PFSK-1 (cell line): Measurements from ENCODE around the gene UGP2.

Experiments used
- FOXP2 ChIP-seq: optimal IDR thresholded peaks from 2 replicates; pipeline ENCODE3; 2011; ENCODE audit warnings: borderline replicate concordance, control low read depth, inconsistent platforms; ENCODE audit not compliant: insufficient read depth; ENCODE audit errors: extremely low read length, extremely low read depth
- POLR2AphosphoS5 ChIP-seq: IDR thresholded peaks from 2 replicates; pipeline ENCODE4 v1.6.1; 2012; ENCODE audit warnings: low read depth, mild to moderate bottlenecking, control low read depth, low read length, moderate library complexity
- SIN3A ChIP-seq: IDR thresholded peaks from 2 replicates; pipeline ENCODE4 v1.6.1; 2012; ENCODE audit warnings: mild to moderate bottlenecking, low read length, moderate library complexity, borderline replicate concordance; ENCODE audit not compliant: insufficient read depth
- TAF1 ChIP-seq: IDR thresholded peaks from 2 replicates; pipeline ENCODE4 v1.6.1; 2012; ENCODE audit warnings: low read length, control low read depth, borderline replicate concordance; ENCODE audit not compliant: insufficient read depth
- TF ChIP-seq, protein P1 (sequence below), 2 experiments: IDR thresholded peaks; 2 replicates each; pipeline versions ENCODE4 v1.6.1 to v1.8.0; 2011 to 2012; ENCODE audit warnings: low read depth in 2 of 2, low read length in 2 of 2, control low read depth in 1 of 2, inconsistent platforms in 1 of 2, mild to moderate bottlenecking in 1 of 2, moderate library complexity in 1 of 2; ENCODE audit not compliant: insufficient read depth in 1 of 2

UGP2 gene

GRCh38 chr2:63890678-63891077 lies 49.0 kb downstream of the UGP2 start:
- TF ChIP-seq TAF1 (no peak), SIN3A (no peak), POLR2AphosphoS5 (no peak; the same call in 1 of the 2 replicates), FOXP2 (no peak)
- TF ChIP-seq, protein P1, sequence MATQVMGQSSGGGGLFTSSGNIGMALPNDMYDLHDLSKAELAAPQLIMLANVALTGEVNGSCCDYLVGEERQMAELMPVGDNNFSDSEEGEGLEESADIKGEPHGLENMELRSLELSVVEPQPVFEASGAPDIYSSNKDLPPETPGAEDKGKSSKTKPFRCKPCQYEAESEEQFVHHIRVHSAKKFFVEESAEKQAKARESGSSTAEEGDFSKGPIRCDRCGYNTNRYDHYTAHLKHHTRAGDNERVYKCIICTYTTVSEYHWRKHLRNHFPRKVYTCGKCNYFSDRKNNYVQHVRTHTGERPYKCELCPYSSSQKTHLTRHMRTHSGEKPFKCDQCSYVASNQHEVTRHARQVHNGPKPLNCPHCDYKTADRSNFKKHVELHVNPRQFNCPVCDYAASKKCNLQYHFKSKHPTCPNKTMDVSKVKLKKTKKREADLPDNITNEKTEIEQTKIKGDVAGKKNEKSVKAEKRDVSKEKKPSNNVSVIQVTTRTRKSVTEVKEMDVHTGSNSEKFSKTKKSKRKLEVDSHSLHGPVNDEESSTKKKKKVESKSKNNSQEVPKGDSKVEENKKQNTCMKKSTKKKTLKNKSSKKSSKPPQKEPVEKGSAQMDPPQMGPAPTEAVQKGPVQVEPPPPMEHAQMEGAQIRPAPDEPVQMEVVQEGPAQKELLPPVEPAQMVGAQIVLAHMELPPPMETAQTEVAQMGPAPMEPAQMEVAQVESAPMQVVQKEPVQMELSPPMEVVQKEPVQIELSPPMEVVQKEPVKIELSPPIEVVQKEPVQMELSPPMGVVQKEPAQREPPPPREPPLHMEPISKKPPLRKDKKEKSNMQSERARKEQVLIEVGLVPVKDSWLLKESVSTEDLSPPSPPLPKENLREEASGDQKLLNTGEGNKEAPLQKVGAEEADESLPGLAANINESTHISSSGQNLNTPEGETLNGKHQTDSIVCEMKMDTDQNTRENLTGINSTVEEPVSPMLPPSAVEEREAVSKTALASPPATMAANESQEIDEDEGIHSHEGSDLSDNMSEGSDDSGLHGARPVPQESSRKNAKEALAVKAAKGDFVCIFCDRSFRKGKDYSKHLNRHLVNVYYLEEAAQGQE (IDR thresholded peaks at IDR 0.05; ENCODE audit: insufficient read depth in 1 of 2, low read depth in 2 of 2, low read length in 2 of 2), result no peak

DNA sequence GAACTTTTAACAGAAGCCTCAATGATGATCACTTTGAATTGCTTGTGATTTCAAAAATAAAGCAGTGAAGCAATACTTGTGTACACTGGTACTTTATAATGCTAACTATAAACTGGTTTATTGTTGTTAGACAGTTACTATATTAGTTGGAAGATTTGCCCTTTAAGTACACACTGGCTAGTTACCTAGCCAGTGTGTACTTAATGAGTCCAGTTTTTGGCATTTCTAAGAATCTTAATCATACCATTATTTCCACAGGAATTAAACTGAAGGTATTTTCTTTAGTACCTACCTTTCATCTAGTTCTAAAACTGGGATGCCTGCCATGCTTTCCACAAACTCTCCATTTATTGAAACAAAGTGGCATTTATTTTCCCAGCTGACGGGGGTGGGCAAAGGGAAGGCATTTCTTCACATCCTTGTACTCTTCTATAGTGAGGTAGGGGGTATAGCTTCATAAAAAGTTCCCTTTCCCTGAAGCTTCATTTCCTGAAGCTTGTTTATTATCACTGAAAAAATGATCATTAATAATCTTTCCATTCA lies 49.9 kb downstream of the UGP2 start:
- no peak for TF ChIP-seq FOXP2
- TF ChIP-seq POLR2AphosphoS5, result no peak
- no peak for TF ChIP-seq SIN3A
- TF ChIP-seq, protein P1 (IDR thresholded peaks at IDR 0.05; ENCODE audit: insufficient read depth in 1 of 2, low read depth in 2 of 2, low read length in 2 of 2), result no peak

GRCh38 chr2:63893163-63893562 lies 51.5 kb downstream of the UGP2 start:
- TF ChIP-seq, protein P1 (IDR thresholded peaks at IDR 0.05; ENCODE audit: insufficient read depth in 1 of 2, low read depth in 2 of 2, low read length in 2 of 2), result no peak
- TF ChIP-seq FOXP2 (no peak), POLR2AphosphoS5 (no peak), TAF1 (no peak), SIN3A (no peak)

DNA sequence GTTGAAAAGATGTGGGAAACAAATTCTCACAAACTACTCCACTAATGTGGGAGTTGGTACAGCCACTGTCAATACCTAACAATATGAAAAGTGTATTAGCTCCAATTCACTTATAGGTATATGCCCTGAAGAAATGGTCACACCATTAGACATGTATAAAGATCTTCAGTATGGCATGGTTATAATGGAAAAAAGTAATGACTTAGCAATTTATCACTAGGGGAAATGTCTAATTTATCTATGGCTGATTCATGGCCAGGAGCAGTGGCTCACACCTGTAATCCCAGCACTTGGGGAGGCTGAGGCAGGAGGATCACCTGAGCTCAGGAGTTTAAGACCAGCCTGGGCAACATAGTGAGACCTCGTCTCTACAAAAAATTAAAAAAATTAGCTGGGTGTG lies 52.5 kb downstream of the UGP2 start:
- no peak for TF ChIP-seq POLR2AphosphoS5
- no peak for TF ChIP-seq FOXP2
- TF ChIP-seq, protein P1 (IDR thresholded peaks at IDR 0.05; ENCODE audit: insufficient read depth in 1 of 2, low read depth in 2 of 2, low read length in 2 of 2), result no peak
- TF ChIP-seq TAF1, result no peak
- no peak for TF ChIP-seq SIN3A

GRCh38 chr2:63898839-63899238 lies 57.1 kb downstream of the UGP2 start:
- TF ChIP-seq TAF1, result no peak
- no peak for TF ChIP-seq FOXP2
